Measurements from ENCODE around the gene TPPP2. TPM values are rescaled to one million over a fixed set of nuclear protein-coding genes. Genes with fewer than 3 reads are reported as not detected.

TPPP2 gene
- total and polyA plus RNA-seq, 10 of the 15 experiments (the other 5 are each of a cell fraction or from before 2014, with no cell fraction given), result not detected

- no peaks in the 10 kb centered on the region for H3K9me3 ChIP-seq (replicated peaks; ENCODE audit: control insufficient read depth, insufficient read depth, low read length)
- peaks cover 5 to 12% of the 10 kb centered on the region in 2 experiments for H3K27me3 ChIP-seq (replicated peaks in 1 of 2; ENCODE audit: control insufficient read depth in 2 of 2, insufficient read depth in 2 of 2, low read length in 1 of 2)
- POLR2A ChIA-PET, result no interaction called here
- H3K4me2 ChIP-seq (ENCODE audit: control insufficient read depth, insufficient read depth), result no peak overlapping the region
- WGBS (ENCODE audit: insufficient coverage, insufficient replicate concordance, low lambda C conversion rate, missing lambda C conversion rate), result 51% methylated on average over 3 of the region's 3 CpGs
- H4K20me1 ChIP-seq (ENCODE audit: control insufficient read depth, insufficient read depth), result no peaks in the 10 kb centered on the region
- SMC1A ChIA-PET (ENCODE audit: uncharacterized antibody, unreplicated experiment), result interaction anchor here (1.4 to 2.2 kb wide), 2 partner anchors 21 to 87 kb away, joined by 4 to 11 read pairs; no protein-coding TSS in a partner anchor
- H3K27ac ChIP-seq (ENCODE audit: control insufficient read depth, insufficient read depth), result no peak overlapping the region
- H3K9ac ChIP-seq (ENCODE audit: control insufficient read depth, insufficient read depth, low read length), result no peak overlapping the region
- H3K4me1 ChIP-seq (ENCODE audit: control insufficient read depth, insufficient read depth, low read length), result no peaks in the 10 kb centered on the region
- BruUV-seq (replicated peaks), result no TSS peak
- ATAC-seq (no peak), FAIRE-seq (no peak), DNase-seq (ENCODE audit: low read depth, low spot score) (no peak)
- H3K36me3 ChIP-seq (ENCODE audit: control insufficient read depth in 2 of 2, insufficient read depth in 2 of 2, low read length in 1 of 2), result no peaks in the 10 kb centered on the region
- H2AFZ ChIP-seq (ENCODE audit: control insufficient read depth, low read depth, low read length), result no peak overlapping the region
- no peaks in the 10 kb centered on the region for H3K79me2 ChIP-seq (ENCODE audit: control insufficient read depth, insufficient read depth, low read length)
- RAD21 ChIA-PET (ENCODE audit: unreplicated experiment), result interaction anchor here (1.1 to 1.2 kb wide), 2 partner anchors 17 to 86 kb away, joined by 3 to 4 read pairs; no protein-coding TSS in a partner anchor
- intact Hi-C loops (cut with micrococcal nuclease; ENCODE audit: unreplicated experiment) (no loop called here), in situ Hi-C loops (cut with MboI) (loop anchor here (5.0 kb wide), 1 partner anchor 84 kb away; the partner anchor contains the start of gene TMEM253)
- CTCF ChIA-PET, result interaction anchor here (1.3 to 10.7 kb wide), 3 partner anchors 13 to 85 kb away, joined by 3 to 253 read pairs (median 6); partner anchors contain the start of gene TMEM253
- no peak overlapping the region for H3K4me3 ChIP-seq
- TF ChIP-seq NR2C2 (IDR thresholded peaks at IDR 0.05; ENCODE audit: borderline replicate concordance, control insufficient read depth, insufficient read length, low read depth) (no peak), PRDM15 (CRISPR knock-in tag; IDR thresholded peaks at IDR 0.05) (no peak), CBFB (IDR thresholded peaks at IDR 0.05; ENCODE audit: low read depth) (no peak), ZBTB40 (IDR thresholded peaks at IDR 0.05; ENCODE audit: borderline replicate concordance) (no peak), ZNF687 (IDR thresholded peaks at IDR 0.05) (no peak), MTA2 (IDR thresholded peaks at IDR 0.05; ENCODE audit: low read depth) (no peak), POU2F2 (IDR thresholded peaks at IDR 0.05; ENCODE audit: borderline replicate concordance, low read depth, low read length) (no peak), CTCF (IDR thresholded peaks at IDR 0.05 in 2 of 3, conservative IDR thresholded peaks at IDR 0.05 in 1 of 3; ENCODE audit: control insufficient read depth in 2 of 3, extremely low read depth in 1 of 3, insufficient read depth in 1 of 3, low read depth in 3 of 3, low read length in 3 of 3) (no peak)
These were observed 11.2 kb upstream of the TPPP2 start for GRCh38 chr14:21018781-21019180.

Data from GM12878 (cell line).